GM12878 (cell line): Measurements from ENCODE around the gene KCNB1. TPM values are rescaled to one million over a fixed set of nuclear protein-coding genes. Genes with fewer than 3 reads are reported as not detected.

Experiments
- ATAC-seq: fragments of 200-7000 bp; cut with Tn5 transposase; 3 replicates; pipeline ENCODE4 v1.9.1; 2020; ENCODE audit warnings: mild to moderate bottlenecking, moderate library complexity
- BruUV-seq: library from RNA; stranded (reverse); fragments of 400-500 nt; replicated peaks from 2 replicates; lab custom pipeline; 2021; lab: Mats Ljungman, UMichigan
- CTCF ChIA-PET: fragments of 300-600 bp; sonication (Branson Sonifier 250); formaldehyde crosslinking; extraction: SDS; loops from one replicate; lab custom pipeline; 2021; ENCODE audit warnings: inconsistent platforms; lab: Yijun Ruan, JAX
- POLR2A ChIA-PET: fragments of 350-600 bp; formaldehyde crosslinking; extraction: SDS; loops from one replicate; lab custom pipeline; 2021; ENCODE audit warnings: inconsistent platforms; lab: Charles Lee
- RAD21 ChIA-PET: fragments of 300-600 bp; sonication (Branson Sonifier 250); formaldehyde crosslinking; loops from one replicate; lab custom pipeline; 2023; ENCODE audit warnings: antibody characterized with exemption; ENCODE audit not compliant: unreplicated experiment; lab: Charles Lee
- SMC1A ChIA-PET: fragments of 300-600 bp; sonication (Branson Sonifier 250); formaldehyde crosslinking; loops from one replicate; lab custom pipeline; 2023; ENCODE audit not compliant: unreplicated experiment, uncharacterized antibody; lab: Charles Lee
- DNase-seq: peaks from one replicate; pipeline ENCODE4 v3.0.0-alpha.2; 2011; ENCODE audit warnings: low read depth, low spot score
- FAIRE-seq: peaks from 3 replicates; lab custom pipeline; 2011; peaks lifted over from hg19 to GRCh38; lab: Jason Lieb, UNC
- H2AFZ ChIP-seq: 2 replicates; pipeline ENCODE4 v1.6.0; 2011; ENCODE audit warnings: low read depth, low read length, control low read depth; ENCODE audit not compliant: control insufficient read depth
- H3K27ac ChIP-seq: 2 replicates; pipeline ENCODE4 v1.5.1; 2011; ENCODE audit warnings: control low read depth; ENCODE audit not compliant: control insufficient read depth, insufficient read depth
- H3K27me3 ChIP-seq, 2 experiments: replicated peaks in 1 of 2; 2 replicates each; pipeline versions ENCODE4 v1.6.0 to v1.6.1; 2011; ENCODE audit warnings: low read length in 1 of 2; ENCODE audit not compliant: control insufficient read depth in 2 of 2, insufficient read depth in 2 of 2
- H3K36me3 ChIP-seq, 2 experiments: 2 replicates each; pipeline ENCODE4 v1.5.1; 2011; ENCODE audit warnings: low read length in 1 of 2; ENCODE audit not compliant: control insufficient read depth in 2 of 2, insufficient read depth in 2 of 2
- H3K4me1 ChIP-seq: 2 replicates; pipeline ENCODE4 v1.6.1; 2011; ENCODE audit warnings: mild to moderate bottlenecking, low read length, moderate library complexity, mixed read lengths; ENCODE audit not compliant: control insufficient read depth, insufficient read depth
- H3K4me2 ChIP-seq: 2 replicates; pipeline ENCODE4 v1.6.0; 2011; ENCODE audit warnings: control low read depth; ENCODE audit not compliant: control insufficient read depth, insufficient read depth
- H3K4me3 ChIP-seq: fragments of 200-600 bp; sonication (generic); 2 replicates; pipeline ENCODE4 v1.5.1; 2016
- H3K79me2 ChIP-seq: 2 replicates; pipeline ENCODE4 v1.6.0; 2011; ENCODE audit warnings: low read length; ENCODE audit not compliant: control insufficient read depth, insufficient read depth
- H3K9ac ChIP-seq: 2 replicates; pipeline ENCODE4 v1.8.0; 2011; ENCODE audit warnings: low read length, control low read depth, mixed read lengths; ENCODE audit not compliant: control insufficient read depth, insufficient read depth
- H3K9me3 ChIP-seq: replicated peaks from 3 replicates; pipeline ENCODE4 v1.5.1; 2011; ENCODE audit warnings: mild to moderate bottlenecking, low read length; ENCODE audit not compliant: control insufficient read depth, insufficient read depth
- H4K20me1 ChIP-seq: 2 replicates; pipeline ENCODE4 v1.6.0; 2011; ENCODE audit not compliant: control insufficient read depth, insufficient read depth
- ATF7 ChIP-seq: fragments of 450-650 bp; IDR thresholded peaks from 2 replicates; pipeline ENCODE4 v1.6.1; 2016; ENCODE audit warnings: low read depth, mild to moderate bottlenecking
- CHD1 ChIP-seq: IDR thresholded peaks from 2 replicates; pipeline ENCODE4 v1.6.1; 2012; ENCODE audit warnings: low read depth, low read length, improper control_type of control experiment
- ETV6 ChIP-seq, 2 experiments: fragments of 450-650 bp in 1 of 2; IDR thresholded peaks in 1 of 2; conservative IDR thresholded peaks in 1 of 2; 2 replicates each; pipeline ENCODE4 v1.6.1; 2014; ENCODE audit warnings: antibody characterized with exemption in 1 of 2, borderline replicate concordance in 1 of 2, low read depth in 1 of 2, mild to moderate bottlenecking in 1 of 2, moderate library complexity in 1 of 2
- GATAD2B ChIP-seq: fragments of 450-650 bp; conservative IDR thresholded peaks from 2 replicates; pipeline ENCODE4 v1.6.1; 2017; ENCODE audit warnings: low read depth, mild to moderate bottlenecking, moderate library complexity
- MEF2A ChIP-seq: IDR thresholded peaks from 2 replicates; pipeline ENCODE4 v1.6.1; 2011; ENCODE audit warnings: low read depth, mild to moderate bottlenecking, low read length, moderate library complexity; ENCODE audit not compliant: insufficient read depth
- MYB ChIP-seq: fragments of 150-350 bp; IDR thresholded peaks from 2 replicates; pipeline ENCODE4 v1.6.1; 2014; ENCODE audit warnings: mild to moderate bottlenecking, low read depth, low read length, borderline replicate concordance
- NFYA ChIP-seq: IDR thresholded peaks from 2 replicates; pipeline ENCODE4 v1.6.1; 2011; ENCODE audit warnings: low read depth, mild to moderate bottlenecking, low read length, improper control_type of control experiment, borderline replicate concordance
- POU2F2 ChIP-seq: IDR thresholded peaks from 3 replicates; pipeline ENCODE4 v1.6.1; 2011; ENCODE audit warnings: low read depth, mild to moderate bottlenecking, low read length, borderline replicate concordance
- RELA ChIP-seq: fragments of 450-650 bp; IDR thresholded peaks from 2 replicates; pipeline ENCODE4 v1.8.0; 2014; ENCODE audit warnings: borderline replicate concordance; ENCODE audit not compliant: partially characterized antibody
- SIX5 ChIP-seq: IDR thresholded peaks from 2 replicates; pipeline ENCODE4 v1.6.1; 2011; ENCODE audit warnings: mild to moderate bottlenecking, low read depth, low read length, moderate library complexity; ENCODE audit not compliant: severe bottlenecking
- SP1 ChIP-seq: IDR thresholded peaks from one replicate; pipeline ENCODE4 v1.6.1; 2011; ENCODE audit warnings: low read depth, low read length
- SPI1 ChIP-seq: IDR thresholded peaks from 2 replicates; pipeline ENCODE4 v1.6.1; 2011; ENCODE audit warnings: low read depth, mild to moderate bottlenecking, low read length, moderate library complexity, borderline replicate concordance; ENCODE audit not compliant: insufficient read depth
- TCF12 ChIP-seq: IDR thresholded peaks from 2 replicates; pipeline ENCODE4 v1.6.1; 2011; ENCODE audit warnings: low read depth, mild to moderate bottlenecking, low read length
- WGBS: methylation state at CpG from one replicate; pipeline ENCODE4 v1.1.6; 2016; ENCODE audit warnings: low lambda C conversion rate; ENCODE audit not compliant: insufficient replicate concordance, insufficient coverage; ENCODE audit errors: missing lambda C conversion rate; 5-methylcytosine and 5-hydroxymethylcytosine counted together
- in situ Hi-C: fragments of 300-500 bp; cut with MboI; formaldehyde crosslinking; loops from 9 replicates; pipeline ENCODE4 v1.14.3; 2018; ENCODE audit warnings: mixed read lengths
- intact Hi-C: fragments of 100-400 bp; cut with micrococcal nuclease; formaldehyde crosslinking; loops from one replicate; pipeline ENCODE4 v1.14.2; 2022; ENCODE audit not compliant: unreplicated experiment
- polyA plus RNA-seq, 11 experiments: library from polyadenylated mRNA; depleted of rRNA in 4 of 11; unstranded in 6 of 11; stranded (reverse) in 5 of 11; fragments of >200 nt; fragmentation: Nextera tagmentation in 4 of 11; fragmentation: Illumina TruSeq in 1 of 11; extraction: Ambion mirVana in 4 of 11; extraction: Trizol in 1 of 11; gene quantifications; 1 replicate in 1 of 11; 2 replicates in 10 of 11; pipeline versions ENCODE4 v1.2.1 to v1.2.3, GENCODE V29; 2011 to 2016; ENCODE audit warnings: inconsistent platforms in 2 of 11, missing spikeins in 2 of 11, low read depth in 1 of 11
- total RNA-seq, 4 experiments: library from RNA; depleted of rRNA in 3 of 4; stranded (reverse); fragments of >200 nt in 3 of 4; fragmentation: Illumina TruSeq in 1 of 4; extraction: Trizol in 1 of 4; gene quantifications; 2 replicates each; pipeline versions ENCODE4 v1.2.1 to v1.2.3, GENCODE V29; 2013 to 2021
- TF ChIP-seq, protein P1 (sequence below): fragments of 450-650 bp; IDR thresholded peaks from 2 replicates; pipeline ENCODE4 v1.6.1; 2016; ENCODE audit warnings: mild to moderate bottlenecking
- TF ChIP-seq, protein P2 (sequence below): IDR thresholded peaks from 2 replicates; pipeline ENCODE4 v1.6.1; 2012; ENCODE audit warnings: low read depth, low read length, improper control_type of control experiment

Gene KCNB1
- total and polyA plus RNA-seq, 10 of the 15 experiments (the other 5 are each of a cell fraction or from before 2014, with no cell fraction given) = 0.02 to 0.08 (median 0.03) TPM; not detected in 7

DNA sequence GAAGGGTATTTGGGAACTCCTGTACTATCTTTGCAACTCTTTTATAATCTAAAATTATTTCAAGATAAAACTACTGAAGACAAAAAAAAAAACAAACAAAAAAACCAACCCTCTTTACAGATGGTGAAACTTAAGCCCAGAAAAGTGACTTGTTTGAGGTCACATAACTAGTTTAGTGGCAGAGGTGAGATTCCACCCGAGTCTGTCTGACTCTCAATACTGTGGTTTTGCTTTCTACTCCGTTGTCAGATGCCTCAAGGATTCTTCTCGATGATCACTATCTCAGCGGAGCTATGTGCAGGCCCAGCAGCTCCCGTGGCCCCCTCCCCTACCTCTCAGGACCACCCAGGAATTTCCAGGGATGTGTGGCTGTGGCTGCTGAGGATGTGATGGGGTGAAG lies 36.1 kb upstream of the KCNB1 start:
- 5% methylated on average over 5 of the region's 5 CpGs for WGBS
- Histone ChIP-seq H3K27ac (no peak overlapping the region), H3K79me2 (no peaks in the 10 kb centered on the region), H3K4me1 (no peaks in the 10 kb centered on the region), H3K27me3 (peaks cover 0 to 5% of the 10 kb centered on the region in 2 experiments; a peak in 2 of 4 replicates), H3K9me3 (no peaks in the 10 kb centered on the region), H4K20me1 (no peaks in the 10 kb centered on the region), H2AFZ (no peak overlapping the region), H3K4me2 (no peak overlapping the region), H3K4me3 (no peak overlapping the region), H3K9ac (no peak overlapping the region), H3K36me3 (no peaks in the 10 kb centered on the region)
- no TSS peak for BruUV-seq
- ATAC-seq (no peak), DNase-seq (no peak), FAIRE-seq (no peak)
- in situ Hi-C loops (loop anchor here (25.0 kb wide), 1 partner anchor 181 kb away; no protein-coding TSS in a partner anchor), intact Hi-C loops (no loop called here)
- ChIA-PET POLR2A (no interaction called here), SMC1A (no interaction called here), CTCF (no interaction called here), RAD21 (no interaction called here)
- TF ChIP-seq POU2F2 (no peak), SIX5 (no peak), MEF2A (no peak), SPI1 (no peak), GATAD2B (no peak), SP1 (no peak), RELA (no peak), NFYA (no peak), ETV6 (conservative IDR thresholded peaks at IDR 0.05 in 1 of 2, IDR thresholded peaks at IDR 0.05 in 1 of 2; ENCODE audit: borderline replicate concordance in 1 of 2, low read depth in 1 of 2) (no peak), CHD1 (no peak), ATF7 (no peak), MYB (no peak), TCF12 (no peak)
- TF ChIP-seq, protein P1, sequence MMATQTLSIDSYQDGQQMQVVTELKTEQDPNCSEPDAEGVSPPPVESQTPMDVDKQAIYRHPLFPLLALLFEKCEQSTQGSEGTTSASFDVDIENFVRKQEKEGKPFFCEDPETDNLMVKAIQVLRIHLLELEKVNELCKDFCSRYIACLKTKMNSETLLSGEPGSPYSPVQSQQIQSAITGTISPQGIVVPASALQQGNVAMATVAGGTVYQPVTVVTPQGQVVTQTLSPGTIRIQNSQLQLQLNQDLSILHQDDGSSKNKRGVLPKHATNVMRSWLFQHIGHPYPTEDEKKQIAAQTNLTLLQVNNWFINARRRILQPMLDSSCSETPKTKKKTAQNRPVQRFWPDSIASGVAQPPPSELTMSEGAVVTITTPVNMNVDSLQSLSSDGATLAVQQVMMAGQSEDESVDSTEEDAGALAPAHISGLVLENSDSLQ = no peak
- TF ChIP-seq, protein P2, sequence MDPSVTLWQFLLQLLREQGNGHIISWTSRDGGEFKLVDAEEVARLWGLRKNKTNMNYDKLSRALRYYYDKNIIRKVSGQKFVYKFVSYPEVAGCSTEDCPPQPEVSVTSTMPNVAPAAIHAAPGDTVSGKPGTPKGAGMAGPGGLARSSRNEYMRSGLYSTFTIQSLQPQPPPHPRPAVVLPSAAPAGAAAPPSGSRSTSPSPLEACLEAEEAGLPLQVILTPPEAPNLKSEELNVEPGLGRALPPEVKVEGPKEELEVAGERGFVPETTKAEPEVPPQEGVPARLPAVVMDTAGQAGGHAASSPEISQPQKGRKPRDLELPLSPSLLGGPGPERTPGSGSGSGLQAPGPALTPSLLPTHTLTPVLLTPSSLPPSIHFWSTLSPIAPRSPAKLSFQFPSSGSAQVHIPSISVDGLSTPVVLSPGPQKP = no peak
